Activated gamma-delta T cell treated with Interleukin-2 at 50 U/mL for 16 hours (primary cell): ENCODE results near the gene SH2D1A.
"Not testable (repeated sequence)": the region's sequence is repeated elsewhere in the genome, so short reads cannot be mapped to it uniquely, and the experiment has no call there.

Experiments used
- DNase-seq: peaks from one replicate; pipeline ENCODE4 v3.0.0-alpha.2; 2020

Gene SH2D1A

GRCh38 chrX:124346117-124346876, at the start of gene SH2D1A:
Gene SH2D1A (plus strand): TSS chrX:124346563. CDS start chrX:124346643, 80 bp downstream.
- peak; percentile 21 for DNase-seq

DNA sequence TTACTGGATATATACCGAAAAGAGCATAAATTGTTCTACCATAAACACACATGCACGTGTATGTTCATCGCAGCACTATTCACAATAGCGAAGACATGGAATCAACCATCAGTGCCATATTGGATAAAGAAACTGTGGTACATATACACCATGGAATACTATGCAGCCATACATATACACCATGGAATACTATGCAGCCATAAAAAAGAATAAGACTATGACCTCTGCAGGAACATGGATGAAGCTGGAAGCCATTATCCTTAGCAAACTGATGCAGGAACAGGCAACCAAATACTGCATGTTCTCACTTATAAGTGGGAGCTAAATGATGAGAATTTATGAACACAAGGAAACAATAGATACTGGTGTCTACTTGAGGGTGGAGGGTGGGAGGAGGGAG, 47.0 kb upstream of the SH2D1A start:
- not testable (repeated sequence) for DNase-seq

DNA sequence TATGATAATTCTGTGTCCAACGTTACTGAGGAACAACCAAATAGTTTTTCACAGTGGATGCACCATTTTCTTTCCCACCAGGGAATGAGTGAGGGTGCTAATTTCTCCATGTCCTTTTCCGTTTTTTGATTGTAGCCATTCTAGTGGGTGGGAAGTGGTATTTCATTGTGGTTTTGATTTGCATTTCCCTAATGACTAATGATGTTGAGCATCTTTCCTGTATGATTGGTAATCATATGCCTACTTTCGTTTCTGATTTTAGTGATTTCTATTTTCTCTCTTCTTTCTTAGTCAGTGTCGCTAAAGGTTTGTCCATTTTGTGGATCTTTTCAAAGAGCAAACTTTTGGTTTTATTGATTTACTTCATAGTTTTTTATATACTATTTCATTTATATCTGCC, 46.0 kb upstream of the SH2D1A start:
- no peak for DNase-seq

DNA sequence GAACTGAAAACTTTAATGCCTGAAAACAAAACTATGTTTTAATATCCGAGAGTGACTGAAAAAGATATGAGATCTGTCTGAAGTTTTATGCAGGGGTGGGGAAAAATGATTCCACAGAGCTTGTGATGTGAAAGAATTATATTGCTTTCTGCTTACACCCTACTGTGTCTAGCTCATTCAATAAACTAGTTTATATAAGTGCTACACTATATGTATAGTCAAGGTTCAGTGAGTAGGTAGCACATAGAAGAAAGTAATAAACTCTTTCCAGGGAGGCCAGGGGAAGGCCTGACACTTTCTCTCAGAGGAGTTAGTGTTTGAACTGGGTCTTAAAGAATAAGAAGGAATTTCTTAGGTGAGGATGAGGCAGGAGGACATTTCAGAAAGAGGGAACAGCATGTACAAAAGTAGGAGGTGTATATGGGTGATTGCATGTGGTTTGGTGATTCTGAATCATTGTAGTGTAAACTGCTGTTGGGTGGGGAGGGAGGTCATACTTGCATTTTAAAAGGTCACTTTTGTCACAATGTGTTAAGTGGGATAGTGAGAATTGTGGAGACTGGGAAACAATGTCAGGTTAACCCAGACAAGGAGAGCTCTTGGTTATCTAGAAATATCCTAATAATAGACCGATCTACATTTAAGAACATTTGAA, 39.0 kb upstream of the SH2D1A start:
- DNase-seq: no peak

- DNase-seq: no peak
Measured at GRCh38 chrX:124325732-124326131, 20.6 kb upstream of the SH2D1A start.

GRCh38 chrX:124328765-124329164, 17.6 kb upstream of the SH2D1A start:
- DNase-seq: no peak

DNA sequence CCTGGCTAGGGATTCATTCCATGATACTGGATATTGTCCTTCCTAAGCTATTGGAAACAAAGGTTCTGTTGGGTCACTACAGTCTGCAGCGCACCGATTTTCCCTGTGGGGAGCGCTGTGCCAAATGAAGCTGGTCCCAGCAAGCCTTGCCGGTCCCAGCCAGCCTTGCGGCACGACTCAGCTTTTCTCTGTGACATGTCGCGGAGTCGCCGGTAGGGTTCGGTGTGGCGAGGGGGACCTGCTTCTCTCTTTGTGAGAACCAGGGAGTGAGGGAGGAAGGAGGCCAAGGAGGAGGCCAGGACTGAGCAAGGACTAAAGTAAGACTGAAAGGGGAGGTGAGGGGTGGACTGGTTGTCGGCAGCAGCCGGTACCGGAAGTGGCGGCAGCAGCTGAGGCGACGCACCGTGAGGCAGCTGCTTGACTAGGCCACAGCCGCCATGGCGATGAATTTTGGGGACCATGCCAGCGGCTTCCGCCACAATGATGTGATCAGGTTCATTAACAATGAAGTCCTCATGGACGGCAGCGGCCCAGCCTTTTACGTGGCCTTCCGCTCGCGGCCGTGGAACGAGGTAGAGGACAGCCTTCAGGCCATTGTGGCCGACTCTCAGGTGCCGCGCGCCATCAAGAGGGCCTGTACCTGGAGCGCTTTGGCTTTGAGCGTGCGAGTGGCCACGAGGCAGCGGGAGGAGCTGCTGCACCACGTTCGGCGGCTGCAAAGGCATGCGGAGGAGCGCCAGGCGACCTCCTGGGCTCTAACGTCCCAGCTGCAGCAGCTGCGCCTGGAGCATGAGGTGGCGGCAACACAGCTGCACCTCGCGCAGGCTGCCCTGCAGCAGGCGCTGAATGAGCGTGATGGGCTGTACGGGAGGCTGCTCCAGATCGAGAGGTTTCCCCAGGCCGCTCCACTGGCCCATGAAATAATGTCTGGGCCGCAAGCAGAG, 13.6 kb upstream of the SH2D1A start, which contains the start of gene TEX13D:
TEX13D (plus strand) TSS at position 180 of the 944 bp plus-strand sequence; CDS start at position 438, 258 bp downstream.
- DNase-seq: no peak

DNA sequence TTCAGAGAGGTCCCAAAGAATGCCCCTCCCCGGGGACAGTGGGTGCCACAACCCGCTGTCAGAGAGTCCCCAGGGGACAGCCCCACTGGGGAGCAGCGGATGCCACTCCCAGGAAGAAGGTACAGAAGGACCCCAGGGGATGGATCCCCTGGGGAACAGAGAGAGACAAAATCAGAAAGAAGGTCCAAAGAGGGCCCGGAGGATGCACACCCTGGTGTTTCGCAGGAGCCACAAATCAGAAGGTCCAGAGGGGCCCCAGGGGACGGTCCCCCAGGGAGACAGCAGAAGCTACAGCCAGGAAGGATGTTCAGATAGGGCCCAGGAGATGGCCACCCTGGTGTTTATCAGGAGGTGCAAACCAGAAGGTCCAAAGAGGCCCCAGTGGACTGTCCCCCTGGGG, 12.5 kb upstream of the SH2D1A start:
- DNase-seq: no peak

DNA sequence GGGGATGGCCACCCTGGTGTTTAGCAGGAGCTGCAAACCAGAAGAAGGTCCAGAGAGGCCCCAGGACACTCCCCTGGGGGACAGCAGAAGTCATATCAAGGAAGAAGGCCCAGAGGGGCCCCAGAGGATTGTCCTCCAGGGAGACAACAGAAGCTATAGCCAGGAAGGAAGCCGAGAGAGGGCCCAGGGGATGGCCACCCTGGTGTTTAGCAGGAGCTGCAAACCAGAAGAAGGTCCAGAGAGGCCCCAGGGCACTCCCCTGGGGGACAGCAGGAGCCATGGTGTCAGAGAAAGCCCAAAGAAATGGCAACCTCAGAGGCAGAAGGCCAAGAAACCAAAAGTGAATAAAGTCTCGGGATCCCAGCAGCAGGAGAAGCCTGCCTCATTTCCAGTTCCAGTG, 11.8 kb upstream of the SH2D1A start:
- DNase-seq: not testable (repeated sequence)

DNA sequence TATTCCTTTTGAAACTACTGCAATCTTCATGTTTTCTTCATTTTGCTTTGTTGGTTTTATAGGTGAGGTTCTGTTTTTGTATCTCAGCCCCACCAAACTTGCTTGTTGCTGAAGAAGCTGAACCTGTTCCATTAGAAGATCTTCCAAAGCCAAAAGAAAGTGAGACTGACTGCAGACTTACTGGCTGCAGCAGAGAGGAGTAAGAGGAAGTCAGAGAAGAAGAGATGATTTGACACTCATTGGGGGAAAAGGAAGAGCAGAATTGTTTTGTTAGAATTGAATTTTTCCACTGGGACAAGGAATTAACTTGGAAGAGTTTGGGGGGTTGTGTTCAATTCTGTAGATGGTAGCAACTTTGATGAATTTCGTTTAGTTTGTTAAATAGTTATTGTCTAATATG, 10.8 kb upstream of the SH2D1A start:
- no peak for DNase-seq

DNA sequence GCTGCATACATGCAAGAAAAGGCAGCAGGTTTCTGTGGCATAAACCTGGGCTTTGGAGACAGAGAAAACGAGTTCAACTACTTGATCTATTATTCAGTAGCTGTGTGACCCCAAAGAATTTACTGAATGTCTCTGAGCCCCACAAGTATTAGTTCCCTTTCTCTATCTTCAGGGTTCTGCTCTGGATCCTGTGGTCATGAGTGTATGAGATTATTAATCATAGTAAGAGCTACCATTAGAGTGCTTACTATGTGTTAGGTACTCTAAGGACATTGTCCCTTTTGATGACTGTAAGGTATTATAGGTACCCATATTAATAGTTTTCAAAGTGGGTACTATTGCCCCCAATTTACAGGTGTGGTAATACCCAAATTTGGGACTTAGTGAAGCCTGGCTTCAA, 8.4 kb upstream of the SH2D1A start:
- DNase-seq: no peak

DNA sequence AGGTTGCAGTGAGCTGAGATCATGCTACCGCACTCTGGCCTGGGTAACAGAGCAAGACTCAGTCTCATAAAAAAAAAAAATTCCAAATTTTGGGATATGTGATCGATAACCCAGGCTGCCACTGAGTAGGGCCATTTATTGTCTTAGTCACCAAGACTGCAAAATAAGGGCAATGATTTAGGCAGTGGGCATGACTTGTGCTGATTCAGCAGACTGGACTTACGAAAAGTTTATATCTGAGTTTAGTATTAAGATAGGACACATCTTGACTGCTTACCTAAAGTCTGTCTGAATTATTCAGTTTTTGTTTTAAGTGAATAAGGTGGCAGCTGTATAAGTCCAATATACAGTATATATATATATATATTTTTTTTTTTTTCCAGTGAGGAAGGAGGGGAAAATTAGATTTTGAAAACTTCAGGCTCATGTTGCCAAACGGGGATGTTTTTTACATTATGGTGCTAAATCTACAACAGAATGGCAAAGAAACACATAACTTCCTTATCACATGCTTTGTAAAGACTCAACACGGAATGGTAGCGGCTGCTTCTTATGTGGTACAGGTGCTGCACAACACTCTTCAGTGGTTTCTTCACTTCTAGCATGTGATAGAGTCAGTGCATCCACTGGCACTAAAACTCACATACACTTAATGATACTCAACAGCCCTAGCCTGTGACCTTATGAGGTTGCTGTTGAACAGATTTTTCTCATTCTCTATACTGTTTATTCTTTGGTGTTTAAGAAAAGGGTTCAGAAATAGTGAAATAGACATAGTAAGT, 7.4 kb upstream of the SH2D1A start:
- DNase-seq: peak; percentile 43

GRCh38 chrX:124341396-124342132, 4.8 kb upstream of the SH2D1A start:
- no peak for DNase-seq

DNA sequence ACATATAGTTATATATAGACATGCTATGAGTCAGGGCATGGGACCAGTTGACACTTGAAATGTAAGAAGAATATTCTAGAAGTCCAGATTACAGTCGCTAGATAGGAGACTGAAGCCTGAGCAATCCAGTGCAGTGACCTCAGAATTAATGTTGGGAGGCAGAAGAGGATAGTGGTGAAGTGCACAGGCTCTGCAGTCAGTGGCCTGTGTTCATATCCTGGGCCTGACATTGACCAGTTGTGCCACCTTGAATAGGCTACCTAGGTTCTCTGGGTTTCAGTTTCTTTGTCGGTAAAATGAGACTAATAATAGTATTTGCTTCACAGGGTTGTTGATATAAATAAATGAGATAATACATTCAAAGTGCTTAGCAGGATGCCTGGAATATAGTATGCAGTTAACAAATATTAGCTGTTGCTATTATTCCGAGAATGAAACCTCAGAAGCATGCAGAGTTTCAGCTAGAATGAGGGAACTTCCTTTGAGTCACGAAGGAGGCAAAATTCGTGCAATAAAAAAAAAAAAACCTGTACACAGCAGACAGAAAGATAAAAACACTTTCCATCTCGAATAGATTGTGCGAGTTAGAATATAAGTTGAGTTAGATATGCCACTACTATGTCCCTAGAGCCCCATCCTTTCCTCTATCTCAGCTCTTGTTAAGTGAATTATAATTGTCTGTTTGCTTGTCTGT, 4.0 kb upstream of the SH2D1A start:
- no peak for DNase-seq

DNA sequence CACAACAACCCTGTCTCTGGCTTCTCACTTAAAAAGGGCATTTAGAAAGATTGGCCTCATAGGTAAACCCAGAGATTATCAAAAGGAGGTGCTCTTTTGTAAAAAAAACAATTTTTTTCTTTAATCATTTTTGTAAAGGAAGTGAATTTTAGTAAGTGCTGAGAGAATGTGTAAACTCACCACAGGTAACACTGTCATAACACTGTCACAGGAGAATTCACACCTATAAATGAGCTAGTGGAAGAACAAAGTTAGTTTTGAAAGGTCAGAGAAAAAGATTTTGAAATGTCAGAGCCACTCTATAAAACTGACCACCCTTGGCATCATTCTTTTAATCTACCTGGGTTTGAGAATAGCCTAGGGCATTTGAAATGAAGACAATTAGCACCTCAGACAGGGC, 3.3 kb upstream of the SH2D1A start:
- no peak for DNase-seq

GRCh38 chrX:124344246-124344645, 2.1 kb upstream of the SH2D1A start:
- DNase-seq: no peak

DNA sequence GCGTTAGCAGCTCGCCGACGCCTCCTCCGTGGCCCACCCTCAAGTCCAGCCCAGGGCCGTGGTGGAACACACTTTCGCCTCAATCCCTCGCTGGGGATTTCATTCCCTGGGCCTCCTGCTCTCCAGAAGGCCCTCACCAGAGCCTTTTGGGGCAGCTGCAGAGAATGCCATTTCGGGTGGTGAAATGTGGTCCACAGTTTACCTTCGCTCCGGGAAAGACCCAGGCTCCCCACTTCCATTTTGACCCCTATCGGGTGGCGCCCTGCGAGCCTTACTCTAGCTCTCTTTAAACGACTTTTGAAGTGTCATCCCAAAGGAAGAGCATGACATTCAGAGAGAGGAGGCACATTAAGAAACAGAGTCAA, 496 bp downstream of the SH2D1A start:
- no peak for DNase-seq

DNA sequence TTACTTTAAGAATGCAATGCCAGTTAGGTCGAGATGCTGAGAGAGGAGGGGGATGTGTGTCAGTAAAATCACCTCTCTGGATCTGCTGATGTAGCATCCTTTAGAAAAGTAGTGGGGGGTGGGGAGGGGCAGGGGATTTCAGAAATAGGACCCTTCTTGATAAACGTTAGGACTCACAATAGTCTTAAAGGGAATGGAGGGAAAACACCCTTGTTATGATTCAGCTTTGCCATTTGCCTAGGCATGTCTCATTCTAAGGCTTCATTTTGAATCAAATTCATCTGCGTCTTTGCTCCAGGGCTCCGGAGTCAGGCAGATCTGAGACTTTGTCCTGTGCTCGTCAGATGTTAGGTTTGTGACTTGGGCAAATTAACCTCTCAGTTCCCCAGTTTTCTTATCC, 879 bp downstream of the SH2D1A start:
- no peak for DNase-seq

GRCh38 chrX:124348182-124348581, 1.8 kb downstream of the SH2D1A start:
- no peak for DNase-seq

GRCh38 chrX:124348885-124349453, 2.6 kb downstream of the SH2D1A start:
- DNase-seq: no peak

DNA sequence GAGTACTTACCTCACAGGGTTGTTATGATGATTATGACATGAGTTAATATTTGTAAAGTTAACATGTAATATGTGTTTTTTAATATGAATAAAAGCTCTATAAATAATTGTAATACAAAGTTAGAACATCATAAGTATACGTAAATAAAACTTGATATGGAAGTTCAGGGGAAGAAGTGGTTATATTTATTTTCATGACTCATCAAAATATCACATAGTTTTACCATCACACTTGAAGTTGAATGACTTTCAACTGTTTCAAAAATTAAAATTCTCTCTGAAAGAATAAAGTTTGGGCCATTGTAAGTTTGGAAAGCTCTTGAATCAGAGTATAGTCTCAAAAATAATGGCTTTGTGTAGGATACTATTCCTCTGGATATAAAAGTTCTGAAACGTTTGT, 8.3 kb downstream of the SH2D1A start:
- no peak for DNase-seq
